Measurements from ENCODE around the gene DDX5.
A peak's percentile ranks its signal among the peaks of the same experiment; 100 is the strongest.

DDX5 gene

DNA sequence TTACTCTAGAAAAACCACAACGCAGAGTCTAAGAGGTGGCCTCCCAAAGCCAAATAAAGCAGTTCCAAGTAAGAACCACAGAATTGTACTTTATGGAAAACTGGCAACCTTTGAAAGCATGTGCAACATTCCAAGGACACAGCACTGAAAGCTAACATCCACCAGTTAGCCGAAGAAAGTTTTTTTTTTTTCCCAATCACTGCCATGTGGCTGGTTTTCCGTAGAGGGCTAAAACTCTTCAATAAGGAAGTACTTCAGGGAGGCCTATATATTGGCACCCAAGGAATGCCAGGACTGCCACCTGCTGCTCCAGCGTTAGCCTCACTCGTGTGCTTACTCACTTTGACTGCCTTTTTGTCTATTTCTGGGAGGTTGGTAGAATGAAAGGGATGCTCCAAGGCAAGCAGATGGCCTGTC is 25.9 kb upstream of the DDX5 start:
- no peak for DNase-seq
- Mint-ChIP-seq H3K27me3 (no peaks in the 10 kb centered on the region), H3K9me3 (no peaks in the 10 kb centered on the region), H3K4me3 (no peak overlapping the region), H3K27ac (no peak overlapping the region), H3K36me3 (peaks cover 41 to 63% of the 10 kb centered on the region in 2 donors), H3K4me1 (peaks cover 12 to 25% of the 10 kb centered on the region in 2 donors)
- no peak for ATAC-seq (replicated peaks)

DNA sequence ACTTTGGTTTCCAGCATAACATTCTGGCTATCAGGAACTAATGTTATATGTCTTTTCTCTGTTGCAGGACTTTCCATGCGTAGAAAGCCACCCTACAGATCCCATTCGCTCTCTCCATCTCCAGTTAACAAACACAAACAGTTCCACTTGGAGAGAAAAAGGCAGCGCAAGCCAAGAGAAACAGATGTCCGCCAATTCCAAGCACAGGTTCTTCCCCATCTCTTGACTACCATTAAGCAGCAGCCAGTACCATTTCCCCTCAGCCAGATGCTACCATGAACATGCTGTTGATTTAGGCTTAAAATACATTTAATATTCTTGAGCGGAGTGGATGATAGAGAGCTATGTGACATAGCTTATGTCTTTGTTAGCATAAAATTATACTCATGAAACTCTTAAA is 23.1 kb upstream of the DDX5 start:
- H3K4me3 Mint-ChIP-seq: no peak overlapping the region
- no peaks in the 10 kb centered on the region for H3K9me3 Mint-ChIP-seq
- ATAC-seq (replicated peaks) (no peak), DNase-seq (no peak)
- no peaks in the 10 kb centered on the region for H3K27me3 Mint-ChIP-seq
- peaks cover 38 to 61% of the 10 kb centered on the region in 2 donors for H3K36me3 Mint-ChIP-seq
- H3K27ac Mint-ChIP-seq: no peak overlapping the region
- peaks cover 10 to 16% of the 10 kb centered on the region in 2 donors for H3K4me1 Mint-ChIP-seq

DNA sequence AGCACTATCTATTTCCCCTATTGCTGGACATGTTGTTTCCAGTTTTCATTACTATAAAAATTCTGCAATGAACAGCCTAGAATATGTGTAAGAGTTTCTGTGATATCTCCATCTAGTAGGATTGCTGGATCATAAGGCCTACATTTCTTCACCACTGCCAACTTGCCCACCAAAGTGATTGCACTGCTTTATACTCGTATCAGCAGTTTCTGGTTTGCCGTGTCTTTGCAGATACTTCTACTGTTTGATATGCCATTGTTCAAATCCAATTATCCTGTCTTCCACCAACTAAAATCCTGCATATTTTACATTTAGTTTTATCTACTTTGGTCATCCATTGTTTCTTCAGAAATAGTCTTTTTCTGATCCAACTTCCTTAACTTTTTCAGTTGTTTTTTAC is 21.8 kb upstream of the DDX5 start:
- DNase-seq (no peak), ATAC-seq (replicated peaks) (no peak)
- Mint-ChIP-seq H3K4me3 (no peak overlapping the region), H3K9me3 (no peaks in the 10 kb centered on the region), H3K4me1 (peaks cover 8 to 10% of the 10 kb centered on the region in 2 donors), H3K27ac (no peak overlapping the region), H3K27me3 (no peaks in the 10 kb centered on the region), H3K36me3 (peaks cover 34 to 56% of the 10 kb centered on the region in 2 donors)

DNA sequence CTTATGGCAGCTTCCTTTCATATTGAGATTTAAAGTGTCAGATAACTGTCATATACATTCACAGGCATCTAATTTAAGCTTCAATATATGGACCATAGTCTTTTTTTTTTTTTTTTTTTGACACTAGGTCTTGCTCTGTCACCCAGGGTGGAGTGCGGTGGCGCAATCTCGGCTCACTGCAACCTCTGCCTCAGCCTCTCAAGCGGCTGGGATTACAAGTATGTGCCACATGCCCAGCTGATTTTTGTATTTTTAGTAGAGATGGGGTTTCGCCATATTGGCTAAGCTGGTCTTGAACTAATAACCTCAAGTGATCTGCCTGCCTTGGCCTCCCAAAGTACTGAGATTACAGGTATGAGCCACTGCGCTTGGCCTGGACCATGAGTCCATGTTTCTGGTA is 14.3 kb upstream of the DDX5 start:
- ATAC-seq (replicated peaks) (no peak), DNase-seq (no peak)
- H3K27ac Mint-ChIP-seq: no peak overlapping the region
- no peaks in the 10 kb centered on the region for H3K27me3 Mint-ChIP-seq
- H3K4me3 Mint-ChIP-seq: no peak overlapping the region
- H3K9me3 Mint-ChIP-seq: no peaks in the 10 kb centered on the region
- H3K36me3 Mint-ChIP-seq: peaks cover 18 to 34% of the 10 kb centered on the region in 2 donors
- peaks cover 2 to 6% of the 10 kb centered on the region in 2 donors for H3K4me1 Mint-ChIP-seq

DNA sequence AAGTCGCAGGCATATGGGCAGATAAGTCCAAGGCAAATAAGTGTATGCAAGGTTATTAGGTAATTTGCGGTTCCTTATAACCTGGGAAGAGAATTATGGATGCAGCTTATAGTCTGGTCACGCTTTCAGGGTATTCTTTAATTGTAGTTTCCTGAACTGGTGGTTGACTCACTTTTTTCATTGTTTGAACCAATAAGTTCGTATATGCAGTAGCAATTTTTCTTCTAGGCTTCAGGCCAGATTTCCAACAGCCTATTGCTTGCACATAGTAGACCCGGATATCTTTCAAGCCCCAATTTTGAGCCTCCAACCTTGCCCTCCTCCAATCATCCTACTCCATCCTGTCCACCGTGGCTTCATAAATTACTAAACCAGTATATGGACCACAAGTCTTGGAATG is 13.5 kb upstream of the DDX5 start:
- H3K9me3 Mint-ChIP-seq: no peaks in the 10 kb centered on the region
- no peaks in the 10 kb centered on the region for H3K27me3 Mint-ChIP-seq
- H3K36me3 Mint-ChIP-seq: peaks cover 18 to 39% of the 10 kb centered on the region in 2 donors
- H3K4me1 Mint-ChIP-seq: peaks cover 7 to 12% of the 10 kb centered on the region in 2 donors
- H3K4me3 Mint-ChIP-seq: no peak overlapping the region
- no peak overlapping the region for H3K27ac Mint-ChIP-seq
- DNase-seq (no peak), ATAC-seq (replicated peaks) (no peak)

DNA sequence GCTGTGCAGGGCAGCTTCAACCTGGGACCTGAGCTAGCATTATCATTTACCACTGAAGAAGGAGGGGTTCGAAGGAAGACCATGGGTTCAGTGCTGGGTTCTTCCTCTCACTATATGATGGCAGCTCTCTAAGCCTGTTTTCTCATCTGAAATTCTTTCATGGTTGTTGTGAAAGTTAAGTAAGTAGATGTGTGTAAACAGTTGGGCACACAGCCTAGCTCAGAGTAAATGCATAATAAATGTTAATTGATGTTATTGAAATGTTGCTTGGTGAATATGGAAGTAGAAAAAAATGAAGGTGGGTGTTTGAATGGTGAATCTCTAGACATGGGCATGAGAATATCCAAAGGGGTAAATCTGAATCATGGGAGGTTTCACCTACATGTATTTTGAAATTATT is 9.7 kb upstream of the DDX5 start:
- no peak for DNase-seq
- Mint-ChIP-seq H3K9me3 (no peaks in the 10 kb centered on the region), H3K27me3 (no peaks in the 10 kb centered on the region), H3K4me1 (peaks cover 7 to 13% of the 10 kb centered on the region in 2 donors), H3K27ac (no peak overlapping the region), H3K36me3 (peaks cover 14 to 38% of the 10 kb centered on the region in 2 donors), H3K4me3 (no peak overlapping the region)
- ATAC-seq (replicated peaks): peak in 1 of 2 donors; percentile 18

DNA sequence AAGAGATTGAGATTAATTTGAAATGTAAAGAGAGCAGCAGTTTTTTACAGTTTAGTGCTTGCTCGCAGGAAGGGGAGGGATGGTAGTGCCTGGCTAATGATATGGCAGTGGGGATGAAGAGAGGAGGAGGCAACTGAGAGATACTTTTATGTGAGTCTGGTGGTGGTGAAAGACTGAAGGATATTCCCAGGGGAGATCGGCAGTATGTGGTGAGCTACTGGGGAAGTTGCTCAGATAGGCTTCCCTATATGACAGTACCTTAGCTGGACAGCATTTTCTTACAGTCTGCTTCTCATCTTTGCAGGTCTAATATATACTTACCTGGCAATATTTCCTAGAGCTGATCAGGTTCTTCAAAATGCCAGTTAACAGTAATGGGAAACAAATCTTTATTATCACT is 9.3 kb upstream of the DDX5 start:
- ATAC-seq (replicated peaks) (peak; percentile 72 to 90), DNase-seq (no peak)
- no peaks in the 10 kb centered on the region for H3K27me3 Mint-ChIP-seq
- H3K27ac Mint-ChIP-seq: peak overlapping the region; percentile 88
- peaks cover 16 to 42% of the 10 kb centered on the region in 2 donors for H3K36me3 Mint-ChIP-seq
- peaks cover 7 to 17% of the 10 kb centered on the region in 2 donors for H3K4me1 Mint-ChIP-seq
- H3K9me3 Mint-ChIP-seq: no peaks in the 10 kb centered on the region
- no peak overlapping the region for H3K4me3 Mint-ChIP-seq

DNA sequence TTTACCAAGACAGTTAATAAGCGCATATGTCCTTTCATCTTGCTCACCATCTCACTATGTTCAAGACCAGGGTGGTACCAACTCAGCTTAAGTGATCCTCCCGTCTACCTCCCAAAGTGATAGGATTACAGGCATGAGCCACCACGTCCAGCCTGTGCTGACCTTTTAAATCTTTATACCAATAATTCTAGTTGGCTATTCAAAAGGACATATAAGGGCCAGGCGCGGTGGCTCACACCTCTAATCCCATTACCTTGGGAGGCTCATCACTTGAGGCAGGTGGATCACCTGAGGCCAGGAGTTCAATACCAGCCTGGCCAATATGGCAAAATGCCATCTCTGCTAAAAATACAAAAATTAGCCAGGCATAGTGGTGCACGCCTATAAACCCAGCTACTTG is 3.1 kb upstream of the DDX5 start:
- Mint-ChIP-seq H3K4me3 (no peak overlapping the region), H3K27ac (no peak overlapping the region), H3K4me1 (peaks cover 19 to 25% of the 10 kb centered on the region in 2 donors), H3K36me3 (peaks cover 33 to 44% of the 10 kb centered on the region in 2 donors), H3K9me3 (no peaks in the 10 kb centered on the region), H3K27me3 (no peaks in the 10 kb centered on the region)
- no peak for DNase-seq
- no peak for ATAC-seq (replicated peaks)

DNA sequence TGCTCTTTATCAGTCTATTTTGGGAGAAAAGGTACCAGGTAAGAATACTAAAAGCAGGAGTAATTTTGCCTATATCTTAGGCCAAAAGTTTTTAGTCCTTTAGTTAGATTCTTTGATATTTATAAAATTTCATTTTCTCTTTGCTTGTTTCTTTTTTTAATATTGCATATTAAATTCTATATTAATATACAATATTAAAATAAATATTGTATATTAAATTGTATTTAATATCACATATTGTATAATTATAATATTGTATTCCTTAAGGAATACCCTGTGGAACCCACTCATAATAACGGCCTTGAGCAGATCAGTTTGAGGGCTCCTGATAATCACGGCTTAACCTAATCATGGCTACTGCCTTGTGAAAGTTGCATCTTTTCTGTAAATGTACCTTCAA is 2.6 kb upstream of the DDX5 start:
- Mint-ChIP-seq H3K36me3 (peaks cover 36 to 49% of the 10 kb centered on the region in 2 donors), H3K4me1 (peaks cover 20 to 30% of the 10 kb centered on the region in 2 donors), H3K27ac (no peak overlapping the region)

DNA sequence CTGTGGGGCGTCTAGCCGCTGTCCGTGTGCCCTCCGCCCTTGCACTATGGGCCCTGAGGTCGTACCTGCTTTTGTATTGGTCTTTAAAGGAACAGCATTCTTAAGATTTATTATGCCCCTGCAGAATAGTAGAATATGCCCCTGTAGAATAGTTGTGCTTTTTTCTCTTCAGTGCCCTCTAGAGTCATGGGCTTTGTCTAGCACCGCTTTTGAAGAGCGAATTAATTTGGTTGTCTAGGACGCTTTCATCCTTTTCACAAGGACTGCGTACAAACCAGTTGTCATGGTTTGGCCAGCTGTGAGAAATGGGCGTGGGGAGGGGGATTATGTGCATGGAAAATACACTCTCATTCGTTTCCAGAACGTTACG is 1.3 kb upstream of the DDX5 start:
- Mint-ChIP-seq H3K9me3 (no peaks in the 10 kb centered on the region), H3K27me3 (no peaks in the 10 kb centered on the region), H3K4me3 (peak overlapping the region; percentile 97 to 98), H3K36me3 (peaks cover 45 to 53% of the 10 kb centered on the region in 2 donors), H3K27ac (peak overlapping the region; percentile 100), H3K4me1 (peaks cover 27 to 32% of the 10 kb centered on the region in 2 donors)
- peak; percentile 20 for DNase-seq
- ATAC-seq (replicated peaks): peak; percentile 33 to 42

More for the DNA sequence above, 2.6 kb upstream of the DDX5 start:
- Mint-ChIP-seq H3K9me3 (no peaks in the 10 kb centered on the region), H3K27me3 (no peaks in the 10 kb centered on the region), H3K4me3 (peak overlapping the region in 1 of 2 donors; percentile 43)
- DNase-seq: no peak
- ATAC-seq (replicated peaks): no peak

DNA sequence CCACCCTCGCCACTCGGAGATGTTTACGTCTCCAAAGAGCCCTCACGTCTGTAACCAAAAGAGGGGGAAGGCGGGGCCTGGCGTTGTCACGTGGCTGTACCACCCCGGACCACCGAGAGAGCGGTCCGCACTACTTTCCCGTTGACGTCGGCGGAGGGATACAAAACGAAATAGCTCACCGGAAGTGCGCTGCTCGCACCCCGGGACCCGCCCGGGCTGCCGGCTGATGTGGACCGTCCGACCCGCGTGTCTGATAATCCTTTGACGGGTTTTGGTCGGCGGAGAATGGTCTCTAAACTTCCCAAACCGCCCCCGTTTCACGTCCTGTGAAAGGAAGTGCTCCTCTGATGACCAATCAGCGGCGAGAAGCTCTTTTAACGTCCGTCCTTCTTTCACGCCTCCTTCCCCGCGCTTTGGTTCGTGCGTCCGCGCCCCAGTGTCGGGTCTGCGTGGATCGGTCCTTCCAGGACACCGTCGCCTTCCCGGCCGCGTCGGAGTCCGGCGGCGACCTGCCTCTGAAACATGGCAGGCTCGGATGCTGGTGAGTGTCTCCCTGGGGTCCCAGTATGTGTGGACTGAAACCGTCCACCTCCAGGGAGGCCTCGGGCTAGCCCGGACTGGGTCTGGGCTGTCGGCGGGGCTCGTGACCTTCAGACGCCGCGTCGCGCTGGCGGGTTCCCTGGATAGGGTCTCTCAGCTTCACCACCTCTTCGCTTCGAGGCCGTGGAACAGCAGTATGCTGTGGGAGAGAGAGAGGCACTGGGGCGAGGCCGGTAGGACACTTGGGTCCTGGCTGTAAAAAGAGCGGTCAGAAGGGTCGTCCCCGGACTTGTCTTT is 705 bp upstream of the DDX5 start, which contains the start of gene CEP95:
Gene CEP95 (plus strand): TSS at position 402 of the 837 bp plus-strand sequence. CDS start 121 bp downstream, at position 523.
- Mint-ChIP-seq H3K9me3 (no peaks in the 10 kb centered on the region), H3K4me3 (peak within 1 kb of the TSS; percentile 97 to 98), H3K27me3 (no peaks in the 10 kb centered on the region), H3K27ac (peak within 1 kb of the TSS; percentile 100), H3K36me3 (peaks cover 47 to 59% of the 10 kb centered on the region in 2 donors), H3K4me1 (peaks cover 33 to 38% of the 10 kb centered on the region in 2 donors)
- ATAC-seq (replicated peaks): peak; percentile 67 to 76
- peak; percentile 97 for DNase-seq

DNA sequence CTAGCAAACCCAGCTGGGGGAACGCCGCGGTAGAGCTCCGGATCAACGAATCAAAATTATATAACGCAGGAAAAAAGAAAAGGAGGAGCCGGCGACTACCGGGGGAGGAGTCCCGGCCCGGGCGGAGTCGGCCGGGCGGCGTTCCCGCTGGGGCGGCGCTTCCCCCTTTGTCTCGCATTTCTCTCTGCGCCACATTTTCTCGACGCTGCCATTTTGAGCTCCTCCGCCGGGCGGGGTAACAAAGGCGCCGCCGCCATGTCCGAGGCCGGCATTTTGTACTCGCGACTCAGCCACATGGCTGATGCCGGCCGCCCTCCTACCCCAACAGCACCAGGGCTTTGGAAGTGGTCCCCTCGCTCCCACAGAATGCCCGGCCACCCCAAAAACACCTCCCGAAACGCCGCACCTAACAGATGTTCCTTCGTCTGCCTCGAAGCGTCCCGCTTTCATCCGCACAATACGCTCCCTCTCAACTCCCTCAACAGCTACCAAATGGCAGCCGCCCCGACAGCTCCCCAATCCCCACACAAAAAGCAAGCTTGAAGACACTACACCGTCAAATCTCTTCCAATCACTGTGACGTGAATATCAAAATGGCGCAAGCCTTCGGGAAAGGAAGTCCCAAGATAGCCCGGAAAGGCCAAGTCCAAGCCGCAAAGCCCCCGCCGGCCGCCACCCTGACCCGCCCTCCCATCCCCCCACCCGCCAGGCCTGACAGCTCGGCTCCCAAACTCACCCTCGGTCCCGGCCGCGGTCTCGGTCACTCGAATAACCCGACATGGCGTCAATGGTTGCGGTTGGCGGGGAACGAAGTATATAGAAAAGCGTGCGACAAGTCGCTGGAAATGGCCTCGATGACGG is 519 bp downstream of the DDX5 start:
- peaks cover 45 to 47% of the 10 kb centered on the region in 2 donors for H3K4me1 Mint-ChIP-seq
- no peaks in the 10 kb centered on the region for H3K27me3 Mint-ChIP-seq
- peak; percentile 28 to 36 for ATAC-seq (replicated peaks)
- peak; percentile 76 for DNase-seq
- H3K36me3 Mint-ChIP-seq: peaks cover 51 to 65% of the 10 kb centered on the region in 2 donors
- H3K4me3 Mint-ChIP-seq: peak overlapping the region; percentile 97 to 98
- peak overlapping the region; percentile 100 for H3K27ac Mint-ChIP-seq
- H3K9me3 Mint-ChIP-seq: no peaks in the 10 kb centered on the region

DNA sequence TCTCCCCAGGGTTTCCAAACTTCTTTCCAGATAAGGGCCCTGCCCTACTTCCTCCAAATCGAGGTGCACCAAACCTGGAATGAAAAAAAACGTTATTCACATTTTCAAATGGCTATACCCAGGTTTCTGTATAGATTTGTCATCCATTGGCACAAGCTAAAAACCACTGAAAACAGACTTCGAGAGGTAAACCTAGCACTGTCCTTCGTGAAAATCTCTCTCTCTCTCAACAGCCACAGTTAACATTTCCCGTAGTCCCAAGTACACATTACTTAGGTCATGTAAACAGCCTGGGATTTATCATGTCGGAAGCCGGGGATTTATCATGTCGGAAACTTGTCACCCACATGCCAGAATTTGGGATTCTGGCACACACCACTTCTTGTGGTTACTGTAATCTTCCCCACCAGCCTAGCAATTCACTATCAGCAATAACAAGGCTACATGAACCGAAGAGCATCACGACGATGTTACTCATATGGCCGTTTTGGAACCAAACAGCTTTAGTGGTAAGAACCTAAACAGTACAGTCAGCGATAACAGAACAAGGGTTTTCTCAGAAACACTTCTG is 1.2 kb downstream of the DDX5 start:
- Mint-ChIP-seq H3K27me3 (no peaks in the 10 kb centered on the region), H3K9me3 (no peaks in the 10 kb centered on the region), H3K4me3 (peak overlapping the region; percentile 97 to 98), H3K27ac (peak overlapping the region; percentile 100), H3K36me3 (peaks cover 55 to 67% of the 10 kb centered on the region in 2 donors), H3K4me1 (peaks cover 51 to 52% of the 10 kb centered on the region in 2 donors)
- no peak for DNase-seq
- no peak for ATAC-seq (replicated peaks)

Data from stimulated activated naive B cell treated with anti-CD40 and anti-IgM and Interleukin-4, amounts not matched to agents 10 μg/mL and 1 μg/mL and 100 μg/mL, for 72 hours (primary cell).